ENCODE results near the gene CYTH3.

DNA sequence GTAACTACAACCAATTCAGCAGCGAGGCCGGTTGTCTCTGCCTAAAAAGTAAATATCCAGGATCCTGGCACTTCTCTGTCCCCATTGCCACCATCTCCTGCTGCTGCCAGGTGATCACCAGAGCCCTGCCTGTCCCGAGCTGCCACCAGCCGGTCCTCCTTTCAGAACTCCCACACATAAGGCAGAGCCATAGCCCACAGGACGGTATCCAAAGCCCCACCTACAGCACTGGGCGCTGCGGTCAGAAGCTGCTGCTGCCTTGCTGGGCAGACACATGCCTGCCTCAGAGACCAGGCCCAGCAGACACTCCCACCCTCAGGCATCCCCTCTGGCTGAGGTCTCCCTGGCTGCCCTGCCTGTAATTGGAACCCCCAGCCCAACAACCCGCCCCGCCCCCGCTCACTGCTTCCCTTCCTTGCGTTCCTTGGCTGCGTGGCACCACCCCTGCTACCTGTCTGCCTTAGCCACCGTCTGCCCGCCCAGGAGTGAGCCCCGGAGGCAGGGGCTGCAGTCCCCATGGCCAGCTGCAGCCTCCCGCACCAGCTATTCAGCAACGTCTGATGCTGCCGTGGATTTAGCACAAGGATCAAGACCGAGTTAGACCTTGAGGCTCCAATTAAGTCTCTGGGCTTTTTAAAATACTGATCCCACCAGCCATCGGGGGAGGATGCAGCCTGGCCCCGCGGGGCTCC lies 100.7 kb downstream of the CYTH3 start:
- TF ChIP-seq, protein P1, sequence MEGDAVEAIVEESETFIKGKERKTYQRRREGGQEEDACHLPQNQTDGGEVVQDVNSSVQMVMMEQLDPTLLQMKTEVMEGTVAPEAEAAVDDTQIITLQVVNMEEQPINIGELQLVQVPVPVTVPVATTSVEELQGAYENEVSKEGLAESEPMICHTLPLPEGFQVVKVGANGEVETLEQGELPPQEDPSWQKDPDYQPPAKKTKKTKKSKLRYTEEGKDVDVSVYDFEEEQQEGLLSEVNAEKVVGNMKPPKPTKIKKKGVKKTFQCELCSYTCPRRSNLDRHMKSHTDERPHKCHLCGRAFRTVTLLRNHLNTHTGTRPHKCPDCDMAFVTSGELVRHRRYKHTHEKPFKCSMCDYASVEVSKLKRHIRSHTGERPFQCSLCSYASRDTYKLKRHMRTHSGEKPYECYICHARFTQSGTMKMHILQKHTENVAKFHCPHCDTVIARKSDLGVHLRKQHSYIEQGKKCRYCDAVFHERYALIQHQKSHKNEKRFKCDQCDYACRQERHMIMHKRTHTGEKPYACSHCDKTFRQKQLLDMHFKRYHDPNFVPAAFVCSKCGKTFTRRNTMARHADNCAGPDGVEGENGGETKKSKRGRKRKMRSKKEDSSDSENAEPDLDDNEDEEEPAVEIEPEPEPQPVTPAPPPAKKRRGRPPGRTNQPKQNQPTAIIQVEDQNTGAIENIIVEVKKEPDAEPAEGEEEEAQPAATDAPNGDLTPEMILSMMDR (IDR thresholded peaks at IDR 0.05), result no peak
- TF ChIP-seq POLR2A (IDR thresholded peaks at IDR 0.05; ENCODE audit: low read length) (no peak), KDM1A (IDR thresholded peaks at IDR 0.05; ENCODE audit: low read depth) (no peak), HDAC2 (IDR thresholded peaks at IDR 0.05) (no peak), RAD21 (conservative IDR thresholded peaks at IDR 0.05 in 1 of 2, IDR thresholded peaks at IDR 0.05 in 1 of 2) (no peak), SMC3 (IDR thresholded peaks at IDR 0.05) (no peak), NFE2L2 (conservative IDR thresholded peaks at IDR 0.05; ENCODE audit: low read length) (no peak), MYC (IDR thresholded peaks at IDR 0.05; ENCODE audit: borderline replicate concordance, low read length) (no peak), RFX5 (IDR thresholded peaks at IDR 0.05) (no peak), POLR2AphosphoS2 (conservative IDR thresholded peaks at IDR 0.05; ENCODE audit: low read length) (no peak), NR3C1 (IDR thresholded peaks at IDR 0.05) (no peak), FOXS1 (CRISPR knock-in tag; IDR thresholded peaks at IDR 0.05) (no peak)

Measured in A549 (cell line).